ENCODE results near the gene JKAMP. TPM values are rescaled to one million over a fixed set of nuclear protein-coding genes. Genes with fewer than 3 reads are reported as not detected.

JKAMP gene
- total and polyA plus RNA-seq, 9 donors = 40.3 to 47.1 (median 42.6) TPM

DNA sequence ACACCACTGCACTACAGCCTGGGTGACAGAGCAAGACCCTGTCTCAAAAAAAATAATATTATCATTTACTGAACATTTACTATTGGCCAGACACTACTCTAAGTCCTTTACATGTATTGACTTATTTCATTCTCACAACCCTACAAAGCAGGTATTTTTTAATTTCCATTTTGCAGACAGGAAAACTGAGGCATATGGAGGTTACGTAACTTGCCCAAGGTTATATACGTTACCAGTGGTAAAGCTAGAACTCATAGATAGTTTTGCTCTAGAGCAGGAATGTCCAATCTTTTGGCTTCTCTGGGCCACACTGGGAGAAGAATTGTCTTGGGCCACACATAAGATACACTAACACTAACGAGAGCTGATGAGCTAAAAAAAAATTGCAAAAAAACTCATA is 5.8 kb upstream of the JKAMP start:
- no peaks in the 10 kb centered on the region for H3K9me3 ChIP-seq (replicated peaks; ENCODE audit: control insufficient read depth, low read depth, low read length)
- H3K27ac ChIP-seq (ENCODE audit: low read length) = no peak overlapping the region

DNA sequence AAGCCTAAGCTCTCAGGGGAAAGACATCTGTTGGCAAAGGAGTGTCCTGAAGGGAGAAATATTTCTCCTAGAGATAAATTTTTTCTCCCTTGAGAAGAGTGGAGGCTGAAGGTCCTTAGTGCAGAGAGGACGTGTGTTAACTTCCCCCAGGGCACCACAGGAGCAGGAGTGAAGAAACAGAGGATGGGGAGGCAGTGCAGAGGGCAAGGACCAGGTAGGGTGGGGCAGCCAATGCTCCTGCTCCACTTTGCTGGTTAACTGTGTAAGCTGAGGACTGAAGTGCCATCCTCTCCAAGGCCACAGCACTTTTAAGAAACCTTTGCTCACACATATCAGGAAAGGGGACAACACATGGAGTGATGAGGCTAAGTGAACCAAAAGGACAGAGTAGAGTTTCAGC is 4.2 kb upstream of the JKAMP start:
- Histone ChIP-seq H3K27me3 (ENCODE audit: control insufficient read depth, insufficient read depth, low read length) (no peaks in the 10 kb centered on the region), H3K4me3 (ENCODE audit: low read length) (no peak overlapping the region), H3K4me1 (ENCODE audit: control insufficient read depth, insufficient read depth, low read length) (peaks cover 17% of the 10 kb centered on the region), H3K36me3 (ENCODE audit: control insufficient read depth, insufficient read depth, low read length) (peaks cover 32% of the 10 kb centered on the region), H3K27ac (ENCODE audit: low read length) (no peak overlapping the region), H3K9me3 (replicated peaks; ENCODE audit: control insufficient read depth, low read depth, low read length) (no peaks in the 10 kb centered on the region)
- DNase-seq = no peak
- no CpG with 5 or more reads among the region's 1 CpG for WGBS (ENCODE audit: insufficient coverage)

More for the DNA sequence above, 5.8 kb upstream of the JKAMP start:
- Histone ChIP-seq H3K4me3 (ENCODE audit: low read length) (no peak overlapping the region), H3K36me3 (ENCODE audit: control insufficient read depth, insufficient read depth, low read length) (peaks cover 42% of the 10 kb centered on the region), H3K27me3 (ENCODE audit: control insufficient read depth, insufficient read depth, low read length) (no peaks in the 10 kb centered on the region), H3K4me1 (ENCODE audit: control insufficient read depth, insufficient read depth, low read length) (peaks cover 16% of the 10 kb centered on the region)
- no peak for DNase-seq
- WGBS (ENCODE audit: insufficient coverage) = no CpG with 5 or more reads among the region's 3 CpGs

DNA sequence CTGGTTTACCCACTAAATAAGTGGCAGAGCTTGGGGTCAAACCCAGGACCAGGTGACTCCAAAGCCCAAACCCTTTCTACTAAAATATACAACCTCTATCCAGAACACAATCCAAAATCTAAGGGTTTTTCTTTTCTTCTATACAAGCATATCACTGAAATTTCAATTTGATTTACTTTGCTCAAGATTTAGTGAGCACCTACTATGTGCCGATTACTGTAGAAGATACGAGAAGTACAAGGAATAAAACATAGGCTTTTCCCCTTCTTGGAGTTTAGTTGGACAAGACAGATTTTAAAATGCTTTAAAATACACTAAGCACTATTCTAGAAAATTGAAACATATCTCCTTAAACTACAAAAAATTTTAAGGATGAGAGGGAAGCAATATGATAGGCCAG is 2.9 kb upstream of the JKAMP start:
- Histone ChIP-seq H3K4me3 (ENCODE audit: low read length) (no peak overlapping the region), H3K36me3 (ENCODE audit: control insufficient read depth, insufficient read depth, low read length) (peaks cover 24% of the 10 kb centered on the region), H3K27ac (ENCODE audit: low read length) (no peak overlapping the region), H3K27me3 (ENCODE audit: control insufficient read depth, insufficient read depth, low read length) (no peaks in the 10 kb centered on the region), H3K9me3 (replicated peaks; ENCODE audit: control insufficient read depth, low read depth, low read length) (no peaks in the 10 kb centered on the region), H3K4me1 (ENCODE audit: control insufficient read depth, insufficient read depth, low read length) (peaks cover 17% of the 10 kb centered on the region)
- no CpG with 5 or more reads among the region's 2 CpGs for WGBS (ENCODE audit: insufficient coverage)
- no peak for DNase-seq

DNA sequence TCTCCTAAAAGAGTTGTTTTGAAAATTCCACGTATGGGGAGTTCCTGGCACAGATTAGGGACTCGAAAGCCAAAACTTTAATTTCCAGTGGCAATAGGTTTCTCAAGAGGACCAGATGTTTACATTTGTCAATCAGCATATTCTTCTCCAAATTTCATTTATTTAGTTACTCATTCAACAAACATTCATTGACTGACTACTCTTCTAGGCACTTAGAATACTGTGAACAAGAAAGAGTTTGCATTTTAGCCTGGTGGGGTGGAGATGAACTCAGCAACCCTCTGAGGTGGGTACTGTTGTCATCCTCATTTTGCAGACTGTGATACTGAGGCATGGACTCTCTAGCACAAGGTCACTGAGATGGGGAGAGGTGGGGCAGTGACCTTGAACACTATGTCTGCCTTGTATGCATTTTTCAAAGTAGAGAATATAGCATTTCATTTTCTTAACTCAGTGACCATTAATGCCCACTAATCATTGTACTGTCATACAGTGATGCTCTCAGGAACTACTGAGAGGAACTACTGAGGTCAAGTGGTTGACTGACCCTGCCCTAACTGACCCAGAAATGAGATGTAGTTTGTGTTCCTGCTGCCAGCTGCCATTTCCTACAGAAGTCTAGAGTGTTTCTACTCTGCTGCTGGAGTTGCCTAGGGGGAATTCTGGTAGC is 2.3 kb upstream of the JKAMP start:
- Histone ChIP-seq H3K4me3 (ENCODE audit: low read length) (no peak overlapping the region), H3K9me3 (replicated peaks; ENCODE audit: control insufficient read depth, low read depth, low read length) (no peaks in the 10 kb centered on the region), H3K27me3 (ENCODE audit: control insufficient read depth, insufficient read depth, low read length) (no peaks in the 10 kb centered on the region), H3K27ac (ENCODE audit: low read length) (no peak overlapping the region), H3K36me3 (ENCODE audit: control insufficient read depth, insufficient read depth, low read length) (peaks cover 18% of the 10 kb centered on the region), H3K4me1 (ENCODE audit: control insufficient read depth, insufficient read depth, low read length) (peaks cover 17% of the 10 kb centered on the region)
- no CpG with 5 or more reads among the region's 2 CpGs for WGBS (ENCODE audit: insufficient coverage)
- peak; percentile 19 for DNase-seq

DNA sequence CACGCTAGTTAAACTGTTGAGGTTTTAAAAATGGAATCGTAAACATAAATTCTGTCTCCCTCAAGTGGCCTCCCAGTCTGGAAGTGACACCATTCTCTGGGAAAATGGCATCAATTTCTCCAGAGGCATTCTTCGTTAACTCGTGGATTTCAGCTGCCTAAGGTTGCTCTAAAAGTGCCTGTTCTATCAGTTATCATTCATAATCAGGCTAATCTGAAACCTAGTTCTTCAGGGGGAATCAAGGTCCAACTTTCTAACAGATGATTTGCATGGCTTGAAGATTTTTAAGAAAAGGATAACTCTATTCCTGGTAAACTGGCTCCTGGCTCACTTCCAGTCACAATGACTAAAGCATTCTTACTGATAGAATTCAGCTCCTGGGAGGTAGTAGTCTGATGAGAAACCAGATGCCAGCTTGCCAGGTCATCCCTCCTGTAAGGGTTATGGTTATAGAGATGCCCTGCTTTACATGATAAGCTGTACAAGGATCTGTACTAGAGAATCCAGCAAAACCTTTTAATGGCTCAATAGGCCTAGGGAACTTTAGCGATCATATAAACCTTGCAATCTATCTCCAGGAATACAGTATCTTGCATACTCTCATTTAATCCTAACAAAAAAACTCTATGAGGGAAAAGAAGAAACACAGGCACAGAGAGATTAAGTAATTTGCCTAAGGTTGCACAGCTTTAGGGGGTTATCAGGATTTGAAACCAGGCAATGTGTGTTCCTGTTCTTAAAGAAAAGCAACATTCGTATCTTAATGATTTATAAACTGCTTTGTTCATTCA is 1.6 kb upstream of the JKAMP start:
- Histone ChIP-seq H3K9me3 (replicated peaks; ENCODE audit: control insufficient read depth, low read depth, low read length) (no peaks in the 10 kb centered on the region), H3K4me3 (ENCODE audit: low read length) (peak overlapping the region; percentile 68), H3K27me3 (ENCODE audit: control insufficient read depth, insufficient read depth, low read length) (no peaks in the 10 kb centered on the region), H3K36me3 (ENCODE audit: control insufficient read depth, insufficient read depth, low read length) (peaks cover 18% of the 10 kb centered on the region), H3K27ac (ENCODE audit: low read length) (peak overlapping the region; percentile 44), H3K4me1 (ENCODE audit: control insufficient read depth, insufficient read depth, low read length) (peaks cover 17% of the 10 kb centered on the region)
- 39% methylated on average over 3 of the region's 6 CpGs for WGBS (ENCODE audit: insufficient coverage)
- peak; percentile 43 for DNase-seq

DNA sequence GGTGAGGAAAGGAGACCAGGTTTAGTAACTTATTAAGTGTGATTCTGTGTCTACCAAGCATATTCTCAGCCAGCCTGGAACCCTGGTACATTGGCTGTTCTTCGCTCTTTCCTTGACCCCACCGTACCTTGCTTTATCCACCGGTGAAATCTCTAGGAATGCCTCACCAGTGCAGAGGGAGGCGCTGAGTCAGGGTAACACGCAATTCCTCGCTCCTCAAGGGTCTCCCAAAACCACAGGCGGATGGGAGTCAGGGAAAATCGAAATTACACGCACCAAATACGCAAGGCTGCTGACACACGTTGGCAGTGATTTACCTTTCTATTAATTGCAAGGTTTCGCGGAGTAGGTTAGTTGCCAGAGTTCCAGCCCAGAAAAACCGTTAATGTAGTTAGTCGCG is 954 bp upstream of the JKAMP start:
- WGBS (ENCODE audit: insufficient coverage) = 0% methylated on average over 12 of the region's 16 CpGs
- peaks cover 17% of the 10 kb centered on the region for H3K4me1 ChIP-seq (ENCODE audit: control insufficient read depth, insufficient read depth, low read length)

DNA sequence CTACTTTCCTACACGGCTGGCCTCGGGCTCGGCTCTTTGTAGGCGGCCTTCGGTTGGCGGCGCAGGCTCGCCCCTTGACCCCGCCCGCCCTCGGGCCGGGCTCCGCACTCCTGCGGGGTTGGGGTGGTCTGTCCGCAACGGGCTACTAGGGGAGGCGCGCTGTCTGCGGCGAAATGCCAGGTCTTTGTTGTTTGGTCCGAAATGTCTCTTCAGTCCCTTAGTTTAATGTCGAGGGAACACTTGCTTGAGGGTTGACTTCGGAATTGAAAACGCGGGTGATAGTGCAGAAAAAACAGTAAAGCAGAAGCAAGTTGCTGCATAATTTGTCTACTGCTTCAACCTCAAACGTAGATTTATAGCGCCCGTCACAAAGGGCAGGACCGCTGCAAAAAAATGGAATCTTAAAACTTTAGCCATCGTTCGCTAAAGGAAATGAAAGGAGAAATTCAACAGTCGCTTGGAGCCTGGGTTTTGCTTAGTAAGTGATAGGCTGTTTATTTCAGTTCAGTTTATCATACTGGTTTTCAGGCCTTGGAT is 390 bp downstream of the JKAMP start:
- Histone ChIP-seq H3K4me3 (ENCODE audit: low read length) (peak overlapping the region; percentile 68), H3K27me3 (ENCODE audit: control insufficient read depth, insufficient read depth, low read length) (no peaks in the 10 kb centered on the region), H3K27ac (ENCODE audit: low read length) (peak overlapping the region; percentile 95), H3K36me3 (ENCODE audit: control insufficient read depth, insufficient read depth, low read length) (peaks cover 17% of the 10 kb centered on the region), H3K9me3 (replicated peaks; ENCODE audit: control insufficient read depth, low read depth, low read length) (no peaks in the 10 kb centered on the region), H3K4me1 (ENCODE audit: control insufficient read depth, insufficient read depth, low read length) (peaks cover 17% of the 10 kb centered on the region)
- no peak for DNase-seq
- 0% methylated on average over 27 of the region's 32 CpGs for WGBS (ENCODE audit: insufficient coverage)

More for the DNA sequence above, 954 bp upstream of the JKAMP start:
- DNase-seq = peak; percentile 48
- no peaks in the 10 kb centered on the region for H3K9me3 ChIP-seq (replicated peaks; ENCODE audit: control insufficient read depth, low read depth, low read length)
- peak overlapping the region; percentile 68 for H3K4me3 ChIP-seq (ENCODE audit: low read length)
- H3K27ac ChIP-seq (ENCODE audit: low read length) = peak overlapping the region; percentile 95
- no peaks in the 10 kb centered on the region for H3K27me3 ChIP-seq (ENCODE audit: control insufficient read depth, insufficient read depth, low read length)
- peaks cover 15% of the 10 kb centered on the region for H3K36me3 ChIP-seq (ENCODE audit: control insufficient read depth, insufficient read depth, low read length)

DNA sequence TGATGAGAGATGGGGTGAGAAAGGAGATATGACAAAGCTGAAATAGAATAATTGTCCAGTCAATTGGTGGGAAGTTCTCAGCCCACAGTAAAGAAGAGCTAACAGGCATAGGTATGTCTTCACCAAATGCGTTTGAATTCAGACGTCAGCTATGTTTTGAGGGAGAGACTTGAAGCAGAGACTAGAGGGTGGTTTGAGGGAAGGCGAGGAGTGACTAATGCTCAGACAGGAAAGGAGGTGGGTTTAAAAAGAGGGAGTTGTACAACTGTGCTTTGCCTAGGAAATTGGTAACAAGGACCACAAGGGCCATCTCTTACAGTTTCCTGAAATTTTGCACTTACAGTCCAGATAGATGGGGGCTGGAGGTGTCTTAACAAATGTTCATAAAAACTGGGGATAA is 6.4 kb downstream of the JKAMP start:
- no peaks in the 10 kb centered on the region for H3K4me1 ChIP-seq (ENCODE audit: control insufficient read depth, insufficient read depth, low read length)
- no peak overlapping the region for H3K27ac ChIP-seq (ENCODE audit: low read length)
- H3K36me3 ChIP-seq (ENCODE audit: control insufficient read depth, insufficient read depth, low read length) = peaks cover 33% of the 10 kb centered on the region
- no peak for DNase-seq
- whole genome bisulfite sequencing (ENCODE audit: insufficient coverage) = 94% methylated on average over 3 of the region's 3 CpGs
- H3K4me3 ChIP-seq (ENCODE audit: low read length) = no peak overlapping the region
- H3K27me3 ChIP-seq (ENCODE audit: control insufficient read depth, insufficient read depth, low read length) = no peaks in the 10 kb centered on the region
- no peaks in the 10 kb centered on the region for H3K9me3 ChIP-seq (replicated peaks; ENCODE audit: control insufficient read depth, low read depth, low read length)

DNA sequence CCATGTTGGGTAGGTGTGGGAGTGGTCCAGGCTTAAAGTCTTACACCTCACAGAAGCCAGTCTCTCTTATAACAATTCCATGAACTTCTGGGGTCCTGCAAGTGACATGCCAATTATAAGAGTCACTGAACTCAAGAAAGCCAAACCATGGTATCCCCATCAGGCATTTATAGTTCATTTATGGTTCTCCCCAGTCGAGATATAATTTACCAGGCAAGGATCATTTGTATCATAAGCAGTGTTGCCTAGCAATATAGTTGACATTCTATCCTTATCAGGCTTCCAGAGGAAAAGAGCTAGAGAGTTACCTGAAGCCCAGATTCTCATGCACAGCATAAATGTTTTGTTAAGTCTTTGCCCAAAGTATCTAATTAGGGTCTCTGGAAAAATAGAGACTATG is 8.1 kb downstream of the JKAMP start:
- H3K36me3 ChIP-seq (ENCODE audit: control insufficient read depth, insufficient read depth, low read length) = peaks cover 33% of the 10 kb centered on the region
- WGBS (ENCODE audit: insufficient coverage) = no CpG with 5 or more reads among the region's 1 CpG

DNA sequence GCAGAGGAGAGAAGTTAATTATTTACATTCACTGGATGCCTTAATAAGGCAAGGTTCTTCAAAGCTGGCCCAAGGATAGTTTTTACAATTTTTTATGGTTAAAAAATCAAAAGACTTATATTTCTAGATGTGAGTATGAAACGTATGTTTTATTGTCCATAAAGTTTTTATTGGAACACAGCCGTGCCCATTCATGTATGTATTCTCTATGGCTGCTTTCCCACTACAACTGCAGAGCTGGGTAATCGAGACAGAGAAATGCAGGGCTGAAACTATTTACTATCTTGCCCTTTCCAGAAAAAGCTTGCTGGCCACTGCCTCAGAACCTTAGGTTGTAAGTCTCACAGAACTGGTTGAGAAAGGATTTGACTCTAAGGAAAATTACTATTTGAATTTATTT is 16.4 kb downstream of the JKAMP start:
- Histone ChIP-seq H3K36me3 (ENCODE audit: control insufficient read depth, insufficient read depth, low read length) (peaks cover 8% of the 10 kb centered on the region), H3K9me3 (replicated peaks; ENCODE audit: control insufficient read depth, low read depth, low read length) (no peaks in the 10 kb centered on the region)

More for the DNA sequence above, 8.1 kb downstream of the JKAMP start:
- Histone ChIP-seq H3K27ac (ENCODE audit: low read length) (no peak overlapping the region), H3K4me3 (ENCODE audit: low read length) (no peak overlapping the region), H3K27me3 (ENCODE audit: control insufficient read depth, insufficient read depth, low read length) (no peaks in the 10 kb centered on the region), H3K9me3 (replicated peaks; ENCODE audit: control insufficient read depth, low read depth, low read length) (no peaks in the 10 kb centered on the region), H3K4me1 (ENCODE audit: control insufficient read depth, insufficient read depth, low read length) (no peaks in the 10 kb centered on the region)
- DNase-seq = no peak

More for the DNA sequence above, 16.4 kb downstream of the JKAMP start:
- no peak overlapping the region for H3K27ac ChIP-seq (ENCODE audit: low read length)
- no peak overlapping the region for H3K4me3 ChIP-seq (ENCODE audit: low read length)
- no CpG with 5 or more reads among the region's 3 CpGs for WGBS (ENCODE audit: insufficient coverage)
- no peak for DNase-seq
- H3K4me1 ChIP-seq (ENCODE audit: control insufficient read depth, insufficient read depth, low read length) = no peaks in the 10 kb centered on the region
- H3K27me3 ChIP-seq (ENCODE audit: control insufficient read depth, insufficient read depth, low read length) = no peaks in the 10 kb centered on the region

Measured in muscle of leg (tissue), 11 donors.